ENCODE measurements around the gene MPC1L. TPM values are rescaled to one million over a fixed set of nuclear protein-coding genes. Genes with fewer than 3 reads are reported as not detected.

Gene MPC1L
- total RNA-seq, 2 donors from 2014 or later: not detected

- TF ChIP-seq, protein P1, sequence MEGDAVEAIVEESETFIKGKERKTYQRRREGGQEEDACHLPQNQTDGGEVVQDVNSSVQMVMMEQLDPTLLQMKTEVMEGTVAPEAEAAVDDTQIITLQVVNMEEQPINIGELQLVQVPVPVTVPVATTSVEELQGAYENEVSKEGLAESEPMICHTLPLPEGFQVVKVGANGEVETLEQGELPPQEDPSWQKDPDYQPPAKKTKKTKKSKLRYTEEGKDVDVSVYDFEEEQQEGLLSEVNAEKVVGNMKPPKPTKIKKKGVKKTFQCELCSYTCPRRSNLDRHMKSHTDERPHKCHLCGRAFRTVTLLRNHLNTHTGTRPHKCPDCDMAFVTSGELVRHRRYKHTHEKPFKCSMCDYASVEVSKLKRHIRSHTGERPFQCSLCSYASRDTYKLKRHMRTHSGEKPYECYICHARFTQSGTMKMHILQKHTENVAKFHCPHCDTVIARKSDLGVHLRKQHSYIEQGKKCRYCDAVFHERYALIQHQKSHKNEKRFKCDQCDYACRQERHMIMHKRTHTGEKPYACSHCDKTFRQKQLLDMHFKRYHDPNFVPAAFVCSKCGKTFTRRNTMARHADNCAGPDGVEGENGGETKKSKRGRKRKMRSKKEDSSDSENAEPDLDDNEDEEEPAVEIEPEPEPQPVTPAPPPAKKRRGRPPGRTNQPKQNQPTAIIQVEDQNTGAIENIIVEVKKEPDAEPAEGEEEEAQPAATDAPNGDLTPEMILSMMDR (IDR thresholded peaks at IDR 0.05): peak in 1 of 2 donors; percentile 54
- Histone ChIP-seq H3K9me3 (no peaks in the 10 kb centered on the region), H3K27me3 (no peaks in the 10 kb centered on the region), H3K4me1 (no peaks in the 10 kb centered on the region), H3K4me3 (no peak overlapping the region), H3K27ac (no peak overlapping the region), H3K36me3 (peaks cover 28% of the 10 kb centered on the region)
- no peak for DNase-seq (ENCODE audit: low spot score)
These were observed 40.8 kb downstream of the MPC1L start for GRCh38 chrX:40663880-40664630.

GRCh38 chrX:40671126-40671525 lies 47.9 kb downstream of the MPC1L start:
- no peak for DNase-seq (ENCODE audit: low spot score)
- Histone ChIP-seq H3K4me3 (no peak overlapping the region), H3K4me1 (no peaks in the 10 kb centered on the region), H3K36me3 (peaks cover 24% of the 10 kb centered on the region), H3K9me3 (no peaks in the 10 kb centered on the region), H3K27ac (no peak overlapping the region), H3K27me3 (no peaks in the 10 kb centered on the region)
- TF ChIP-seq, protein P1 (IDR thresholded peaks at IDR 0.05): peak in 1 of 2 donors; percentile 31

Other genes with a start within 250 kb of the MPC1L start
- gene ATP6AP2, start 42.5 kb upstream of the MPC1L start, total RNA-seq: 10 to 100 TPM; 50.9 to 52.8 TPM
- gene CXorf38, start 24.1 kb downstream of the MPC1L start, total RNA-seq: 1 to 10 TPM; 8.2 to 9.1 TPM
- gene MED14, start 112.1 kb downstream of the MPC1L start, total RNA-seq: 10 to 100 TPM; 16.1 to 22.1 TPM

Measured in right atrium auricular region (tissue), 2 donors.